ENCODE results near the gene RBM34.

RBM34 gene

GRCh38 chr1:235124665-235125064, 36.4 kb downstream of the RBM34 start:
- no peak overlapping the region for H3K4me3 ChIP-seq (ENCODE audit: low read depth, low read length)
- no peak for DNase-seq (ENCODE audit: low read depth, low spot score)
- TF ChIP-seq, protein P1, sequence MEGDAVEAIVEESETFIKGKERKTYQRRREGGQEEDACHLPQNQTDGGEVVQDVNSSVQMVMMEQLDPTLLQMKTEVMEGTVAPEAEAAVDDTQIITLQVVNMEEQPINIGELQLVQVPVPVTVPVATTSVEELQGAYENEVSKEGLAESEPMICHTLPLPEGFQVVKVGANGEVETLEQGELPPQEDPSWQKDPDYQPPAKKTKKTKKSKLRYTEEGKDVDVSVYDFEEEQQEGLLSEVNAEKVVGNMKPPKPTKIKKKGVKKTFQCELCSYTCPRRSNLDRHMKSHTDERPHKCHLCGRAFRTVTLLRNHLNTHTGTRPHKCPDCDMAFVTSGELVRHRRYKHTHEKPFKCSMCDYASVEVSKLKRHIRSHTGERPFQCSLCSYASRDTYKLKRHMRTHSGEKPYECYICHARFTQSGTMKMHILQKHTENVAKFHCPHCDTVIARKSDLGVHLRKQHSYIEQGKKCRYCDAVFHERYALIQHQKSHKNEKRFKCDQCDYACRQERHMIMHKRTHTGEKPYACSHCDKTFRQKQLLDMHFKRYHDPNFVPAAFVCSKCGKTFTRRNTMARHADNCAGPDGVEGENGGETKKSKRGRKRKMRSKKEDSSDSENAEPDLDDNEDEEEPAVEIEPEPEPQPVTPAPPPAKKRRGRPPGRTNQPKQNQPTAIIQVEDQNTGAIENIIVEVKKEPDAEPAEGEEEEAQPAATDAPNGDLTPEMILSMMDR (IDR thresholded peaks at IDR 0.05; ENCODE audit: low read depth, low read length) = no peak
- in situ Hi-C loops (cut with HindIII; ENCODE audit: low sequenced_read_pairs) = no loop called here

DNA sequence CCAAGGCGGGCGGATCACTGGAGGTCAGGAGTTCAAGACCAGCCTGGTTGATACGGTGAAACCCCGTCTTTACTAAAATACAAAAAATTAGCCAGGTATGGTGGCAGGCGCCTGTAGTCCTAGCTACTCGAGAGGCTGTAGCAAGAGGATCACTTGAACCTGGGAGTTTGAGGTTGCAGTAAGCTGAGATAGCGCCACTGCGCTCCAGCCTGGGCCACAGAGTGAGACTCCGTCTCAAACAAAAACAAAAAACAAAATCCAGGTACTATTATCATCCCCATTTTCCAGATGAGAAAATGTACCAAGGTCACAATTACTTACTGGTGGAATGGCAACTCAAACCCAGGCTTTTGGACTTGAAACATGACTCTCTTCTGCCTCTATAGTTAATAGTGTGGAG, 36.9 kb downstream of the RBM34 start:
- no peak for DNase-seq (ENCODE audit: low read depth, low spot score)
- H3K4me3 ChIP-seq (ENCODE audit: low read depth, low read length) = no peak overlapping the region
- TF ChIP-seq, protein P1 (IDR thresholded peaks at IDR 0.05; ENCODE audit: low read depth, low read length) = no peak
- in situ Hi-C loops (cut with HindIII; ENCODE audit: low sequenced_read_pairs) = no loop called here

- in situ Hi-C loops (cut with HindIII; ENCODE audit: low sequenced_read_pairs) = no loop called here
- TF ChIP-seq, protein P1 (IDR thresholded peaks at IDR 0.05; ENCODE audit: low read depth, low read length) = no peak
- DNase-seq (ENCODE audit: low read depth, low spot score) = no peak
- H3K4me3 ChIP-seq (ENCODE audit: low read depth, low read length) = no peak overlapping the region
Observed at GRCh38 chr1:235122348-235122747, 38.7 kb downstream of the RBM34 start.

- TF ChIP-seq, protein P1 (IDR thresholded peaks at IDR 0.05; ENCODE audit: low read depth, low read length) = no peak
- no peak for DNase-seq (ENCODE audit: low read depth, low spot score)
- H3K4me3 ChIP-seq (ENCODE audit: low read depth, low read length) = no peak overlapping the region
- in situ Hi-C loops (cut with HindIII; ENCODE audit: low sequenced_read_pairs) = no loop called here
Observed at GRCh38 chr1:235113183-235113917, 47.7 kb downstream of the RBM34 start.

DNA sequence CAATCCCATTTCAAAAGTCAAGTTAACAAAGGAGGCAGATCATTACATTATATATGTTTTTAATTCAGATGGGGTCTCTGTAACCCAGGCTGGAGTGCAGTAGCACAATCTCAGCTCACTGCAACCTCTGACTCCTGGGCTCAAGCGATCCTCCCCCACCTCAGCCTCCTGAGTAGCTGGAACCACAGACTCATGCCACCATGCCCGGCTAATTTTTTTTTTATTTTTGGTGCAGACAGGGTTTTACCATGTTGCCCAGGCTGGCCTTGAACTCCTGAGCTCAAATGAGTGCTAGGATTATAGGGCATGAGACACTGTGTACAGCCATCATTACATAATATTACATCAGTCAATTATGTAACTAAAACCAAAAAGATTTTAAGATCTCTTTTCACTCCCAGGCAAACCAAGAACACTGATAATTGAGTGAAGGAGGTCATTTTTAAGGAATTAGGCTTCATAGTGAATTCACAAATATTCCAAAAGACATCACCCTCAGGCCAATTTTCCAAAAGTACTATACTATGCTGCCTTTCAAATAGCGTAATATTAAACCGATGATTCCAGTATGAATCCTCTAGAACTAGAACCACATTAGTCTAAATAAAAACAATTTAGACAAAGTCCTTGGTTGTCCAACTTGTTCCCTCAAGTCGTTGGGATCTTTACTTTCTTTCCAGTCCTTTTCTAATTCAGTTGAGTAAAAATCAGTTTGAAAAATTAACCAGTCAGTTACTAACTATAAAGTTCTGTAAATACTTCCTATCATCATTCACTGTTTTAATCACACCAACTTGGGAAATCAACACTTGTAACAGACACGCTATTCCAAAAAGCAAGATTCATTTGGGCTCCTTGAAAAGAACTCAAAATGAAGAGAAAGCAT, 48.5 kb downstream of the RBM34 start:
- no peak overlapping the region for H3K4me3 ChIP-seq (ENCODE audit: low read depth, low read length)
- in situ Hi-C loops (cut with HindIII; ENCODE audit: low sequenced_read_pairs) = no loop called here
- TF ChIP-seq, protein P1 (IDR thresholded peaks at IDR 0.05; ENCODE audit: low read depth, low read length) = no peak
- no peak for DNase-seq (ENCODE audit: low read depth, low spot score)

DNA sequence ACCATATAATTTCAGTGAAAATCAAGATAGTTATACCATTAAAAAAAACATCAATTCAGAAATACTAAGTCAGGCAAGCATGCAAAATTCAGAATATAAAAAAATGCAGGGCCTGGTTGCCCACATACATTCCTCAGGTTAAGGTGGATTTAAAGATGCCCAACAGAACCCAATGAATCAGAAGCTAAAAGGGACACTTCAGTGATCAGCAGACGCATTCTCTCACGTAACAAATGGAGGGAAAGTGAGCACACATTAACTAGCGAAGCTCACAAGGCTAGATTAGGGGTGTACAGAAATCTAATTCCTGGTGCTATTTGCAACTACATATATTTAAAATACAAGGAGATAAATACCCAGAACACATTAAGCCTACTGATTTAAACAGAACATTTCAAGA, 49.9 kb downstream of the RBM34 start:
- TF ChIP-seq, protein P1 (IDR thresholded peaks at IDR 0.05; ENCODE audit: low read depth, low read length) = no peak
- in situ Hi-C loops (cut with HindIII; ENCODE audit: low sequenced_read_pairs) = no loop called here

More for the DNA sequence above, 49.9 kb downstream of the RBM34 start:
- no peak overlapping the region for H3K4me3 ChIP-seq (ENCODE audit: low read depth, low read length)
- no peak for DNase-seq (ENCODE audit: low read depth, low spot score)

Data from astrocyte of the spinal cord (primary cell).